Mucosa of gallbladder (tissue), 1 donor: ENCODE data around the gene TMEM135. TPM values are rescaled to one million over a fixed set of nuclear protein-coding genes. Genes with fewer than 3 reads are reported as not detected.

Experiments
- DNase-seq: peaks from one replicate; pipeline ENCODE4 v3.0.0-alpha.2; 2020; ENCODE audit warnings: low spot score
- total RNA-seq: library from RNA; stranded (reverse); gene quantifications from one replicate; pipeline ENCODE4 v1.2.1, GENCODE V29; 2021
- donor health status: DM: no; HTN: no; CAD: no.

TMEM135 gene
- total RNA-seq, 1 donor from 2014 or later = 23.7 TPM

GRCh38 chr11:87194985-87195820 lies 157.5 kb downstream of the TMEM135 start:
- no peak for DNase-seq

DNA sequence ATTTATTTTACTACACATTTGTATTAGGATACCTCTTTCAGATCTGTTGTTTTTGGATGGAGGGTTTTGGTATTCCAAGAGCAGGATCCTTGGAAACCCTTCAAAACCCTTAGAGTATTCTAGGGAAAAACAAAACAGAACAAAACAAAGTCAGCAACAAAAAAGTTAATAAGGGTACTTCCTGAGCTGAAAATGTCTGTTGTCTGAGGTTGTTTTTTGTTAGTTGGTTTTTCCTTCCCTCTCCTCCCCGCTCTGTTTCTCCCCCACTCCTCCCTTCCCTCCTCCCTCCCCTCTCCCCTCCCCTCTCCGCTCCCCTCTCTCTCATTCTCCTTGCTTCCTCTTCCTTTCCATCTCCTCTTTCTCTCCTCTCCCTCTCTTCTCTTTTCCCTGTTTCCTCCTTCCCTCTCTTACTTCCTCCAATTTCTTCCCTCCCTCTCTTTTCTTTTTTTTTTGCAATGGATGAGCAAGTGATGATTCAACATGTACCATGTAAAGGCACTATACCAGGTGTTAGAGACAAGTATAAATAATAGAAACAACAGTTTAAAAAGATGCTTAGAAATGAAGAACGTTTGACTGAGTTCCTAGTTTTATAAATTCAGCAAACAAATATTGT lies 160.6 kb downstream of the TMEM135 start:
- no peak for DNase-seq

GRCh38 chr11:87201376-87201775 lies 163.6 kb downstream of the TMEM135 start:
- no peak for DNase-seq

DNA sequence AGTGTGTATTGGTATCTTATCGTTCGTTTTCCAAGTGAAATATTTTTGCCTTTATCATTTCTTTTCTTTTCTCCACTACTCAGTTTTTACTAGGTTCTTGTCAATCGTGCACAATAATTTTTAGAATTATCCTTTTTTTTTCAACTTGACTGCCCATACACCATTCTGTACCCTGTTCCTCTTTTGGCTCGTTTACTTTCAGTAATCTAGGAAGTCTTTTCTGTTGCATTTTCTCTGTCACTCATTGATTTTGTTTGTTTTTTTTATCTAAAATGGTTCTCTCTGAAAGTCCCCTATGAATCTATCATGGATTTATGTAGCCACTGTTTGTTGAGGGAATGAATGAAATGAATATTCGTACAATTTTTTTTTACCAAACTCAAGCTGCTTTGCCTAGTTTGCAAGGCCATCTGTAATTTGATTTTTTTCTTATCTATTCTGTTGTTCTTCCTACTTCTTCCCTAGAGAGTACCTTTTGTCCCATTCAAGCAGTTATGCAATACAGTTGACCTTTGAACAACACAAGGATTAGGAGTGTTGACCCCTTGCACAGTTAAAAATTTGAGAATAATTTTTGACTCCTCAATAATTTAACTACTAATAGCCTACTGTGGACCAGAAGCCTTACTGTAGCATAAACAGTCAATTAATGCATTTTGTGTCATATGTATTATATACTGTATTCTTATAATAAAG lies 166.3 kb downstream of the TMEM135 start:
- DNase-seq = no peak

DNA sequence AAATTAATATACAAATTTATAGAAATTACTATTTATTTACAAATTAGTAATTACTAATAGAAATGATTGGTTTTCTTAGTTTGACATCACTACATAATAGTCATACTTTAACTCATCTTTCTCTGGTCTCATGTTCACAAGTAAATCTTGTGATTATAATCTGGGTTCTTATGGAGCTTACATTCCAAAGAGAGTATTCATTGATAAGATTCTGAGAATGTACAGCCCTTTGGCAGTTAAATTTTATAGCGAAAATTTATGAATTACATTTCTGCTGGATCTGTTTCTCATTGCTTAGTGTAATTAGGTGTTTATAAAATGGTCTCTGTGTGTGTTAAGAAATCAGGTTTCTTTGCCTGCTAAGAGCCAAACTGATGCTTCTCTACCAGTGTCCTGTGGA lies 175.2 kb downstream of the TMEM135 start:
- no peak for DNase-seq

DNA sequence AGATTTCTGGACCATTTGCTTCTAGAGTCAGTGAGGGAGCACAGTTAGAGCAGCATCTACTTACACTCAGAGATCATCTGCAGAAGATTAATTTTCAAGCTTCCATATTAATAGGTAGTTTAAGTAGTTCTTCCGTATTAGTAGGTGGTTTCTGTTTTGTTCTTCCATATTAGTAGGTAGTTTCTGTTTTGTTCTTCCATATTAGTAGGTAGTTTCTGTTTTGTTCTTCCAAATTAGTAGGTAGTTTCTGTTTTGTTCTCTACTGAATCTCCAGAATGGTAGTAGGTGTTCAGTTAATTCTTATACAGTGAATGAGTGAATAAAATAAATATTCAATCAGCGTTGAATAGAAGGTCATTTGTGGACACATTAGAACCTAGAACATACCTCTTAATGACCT lies 175.7 kb downstream of the TMEM135 start:
- no peak for DNase-seq

- no peak for DNase-seq
These were observed 177.5 kb downstream of the TMEM135 start for GRCh38 chr11:87215236-87215635.

- DNase-seq = no peak
These were observed 181.5 kb downstream of the TMEM135 start for GRCh38 chr11:87219266-87219665.

DNA sequence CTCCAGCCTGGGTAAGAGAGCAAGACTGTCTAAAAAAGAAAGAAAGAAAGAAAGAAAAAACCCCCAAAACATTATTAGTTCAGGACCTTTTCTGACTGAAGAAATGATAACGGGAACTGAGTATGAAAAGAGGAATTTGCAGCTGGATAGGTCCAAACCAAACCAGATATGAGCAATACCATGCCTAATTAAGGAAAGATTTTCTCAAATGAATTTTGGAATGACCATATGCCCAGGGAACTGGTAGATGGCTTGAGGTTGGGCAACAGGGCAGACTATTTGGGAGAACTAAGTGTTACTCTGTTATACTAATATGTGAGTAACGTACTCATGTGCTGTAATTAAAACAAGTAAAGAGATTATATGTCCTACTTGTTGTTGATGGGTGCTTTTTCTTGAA lies 186.1 kb downstream of the TMEM135 start:
- no peak for DNase-seq

DNA sequence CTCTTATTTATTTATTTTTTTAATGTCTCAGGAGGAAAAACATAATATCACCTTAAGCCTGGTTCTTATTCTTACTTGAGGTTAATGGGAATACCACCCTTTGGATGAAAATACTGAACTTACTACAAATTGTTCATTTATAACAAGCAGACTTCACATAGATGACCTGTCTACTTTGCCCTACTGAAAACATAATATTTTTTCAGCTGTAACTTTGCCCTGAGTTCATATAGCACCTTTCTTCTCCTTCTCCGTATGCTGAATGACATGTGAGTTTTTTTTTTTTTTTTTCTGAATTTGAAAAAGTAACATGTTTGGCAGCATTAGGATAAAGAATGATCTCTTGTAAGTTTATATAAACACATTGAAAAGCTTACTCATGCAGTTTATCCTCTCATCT lies 186.8 kb downstream of the TMEM135 start:
- DNase-seq = no peak

DNA sequence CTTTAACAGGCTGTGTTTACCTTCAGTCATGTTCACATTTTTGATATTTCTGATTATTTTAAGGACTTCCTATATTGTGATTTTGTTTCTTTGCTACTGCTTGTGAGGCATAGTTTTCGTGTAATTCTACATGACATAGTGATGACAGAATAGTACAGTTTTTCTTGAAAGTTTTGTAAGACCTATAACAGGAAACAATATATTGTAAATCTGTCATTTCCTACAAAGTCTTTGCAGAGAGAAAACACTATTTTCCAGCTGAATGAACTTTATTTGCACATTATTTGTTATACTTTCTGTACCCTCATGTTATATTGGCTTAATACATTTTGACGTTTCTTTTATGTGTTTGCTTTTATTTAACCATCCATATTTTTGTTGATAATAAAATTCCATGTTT lies 191.1 kb downstream of the TMEM135 start:
- DNase-seq = no peak

GRCh38 chr11:87230995-87231394 lies 193.3 kb downstream of the TMEM135 start:
- DNase-seq = no peak

GRCh38 chr11:87232320-87232719 lies 194.6 kb downstream of the TMEM135 start:
- no peak for DNase-seq

DNA sequence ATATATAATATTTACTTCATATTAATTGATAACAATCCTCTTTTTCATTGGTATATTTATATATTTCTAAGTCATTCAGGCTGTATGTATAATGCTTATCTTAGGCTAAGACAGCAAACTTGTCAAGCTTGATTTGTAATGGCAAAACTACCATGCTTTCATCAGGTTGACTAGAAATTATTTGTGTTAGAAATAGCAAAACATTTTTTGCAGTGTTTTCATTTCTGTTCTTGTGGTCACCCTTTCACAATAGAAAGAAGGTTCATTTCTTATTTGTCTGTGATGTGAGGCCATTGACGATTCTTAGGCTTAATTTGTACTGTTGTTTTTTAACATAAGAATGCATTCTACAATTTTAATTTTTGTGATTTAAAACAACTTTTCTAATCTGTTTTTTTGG lies 197.6 kb downstream of the TMEM135 start:
- DNase-seq = no peak

DNA sequence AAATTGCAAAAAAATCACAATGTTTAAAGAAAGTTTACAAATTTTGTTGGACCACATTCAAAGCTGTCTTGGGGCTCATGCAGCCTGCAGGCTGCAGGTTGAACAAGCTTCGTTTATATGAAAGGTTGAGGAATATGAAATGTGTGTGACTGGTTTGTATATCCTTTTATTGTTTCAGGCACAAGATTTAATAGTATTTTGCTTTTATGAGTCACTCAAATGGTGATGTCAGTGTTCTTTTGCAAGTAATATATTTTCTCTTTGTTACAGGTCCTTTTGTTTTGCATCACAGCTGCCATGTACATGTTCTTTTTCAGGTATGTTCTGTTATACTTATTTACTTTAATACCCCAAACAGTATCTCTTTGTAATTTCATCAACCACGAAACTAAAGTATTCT lies 198.6 kb downstream of the TMEM135 start:
- DNase-seq = no peak

GRCh38 chr11:87239001-87239400 lies 201.3 kb downstream of the TMEM135 start:
- DNase-seq = no peak

DNA sequence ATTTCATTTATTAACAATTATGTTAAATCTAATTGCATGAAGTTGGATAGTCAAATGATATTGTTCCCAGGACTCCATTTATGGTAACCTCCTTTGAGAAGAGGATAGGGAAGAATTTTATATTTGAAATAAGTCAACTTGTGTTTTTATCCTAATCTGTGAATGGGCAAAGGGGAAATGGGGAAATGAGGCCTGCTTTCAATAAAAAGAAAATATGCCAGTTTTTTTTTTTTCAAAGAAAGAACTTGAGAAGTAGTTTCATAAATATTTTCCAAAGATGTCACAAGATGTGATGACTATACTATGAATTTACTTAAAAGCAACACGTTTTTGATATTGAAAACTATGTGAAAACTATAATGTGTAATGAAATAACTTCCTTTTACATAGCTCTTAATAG lies 201.8 kb downstream of the TMEM135 start:
- no peak for DNase-seq

GRCh38 chr11:87251560-87251959 lies 213.8 kb downstream of the TMEM135 start:
- DNase-seq = no peak

DNA sequence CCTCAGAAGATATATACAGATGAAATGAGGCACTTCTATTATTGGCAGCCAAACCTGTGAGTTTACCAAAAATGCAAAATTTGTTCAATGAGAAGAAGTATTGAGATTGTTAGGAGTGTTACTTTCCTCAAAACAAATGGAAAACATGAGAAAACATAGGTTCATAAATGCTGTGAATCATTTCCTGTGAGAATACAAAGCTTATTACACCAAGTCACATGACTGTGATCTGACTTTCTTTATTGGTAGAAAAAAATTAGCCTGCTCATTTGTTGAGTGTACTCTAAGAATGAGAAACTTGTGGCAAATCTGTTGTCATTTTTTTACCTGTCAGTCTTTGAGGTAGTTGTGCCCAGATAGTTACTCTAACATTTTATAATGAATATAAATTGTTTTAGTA lies 215.1 kb downstream of the TMEM135 start:
- DNase-seq = no peak

GRCh38 chr11:87254562-87254961 lies 216.8 kb downstream of the TMEM135 start:
- DNase-seq = no peak

GRCh38 chr11:87255589-87255988 lies 217.9 kb downstream of the TMEM135 start:
- DNase-seq = no peak

GRCh38 chr11:87256694-87257340 lies 219.1 kb downstream of the TMEM135 start:
- no peak for DNase-seq
